HEK293T (cell line): ENCODE data around the gene IMP4.

Source experiments
- ARNT ChIP-seq: fragments of 450-650 bp; IDR thresholded peaks from 2 replicates; pipeline ENCODE4 v1.6.1; 2017; ENCODE audit warnings: mild to moderate bottlenecking
- BHLHE40 ChIP-seq: fragments of 450-650 bp; IDR thresholded peaks from 2 replicates; pipeline ENCODE4 v1.6.1; 2016; ENCODE audit warnings: mild to moderate bottlenecking, moderate library complexity, borderline replicate concordance
- CTBP1 ChIP-seq: fragments of 450-650 bp; IDR thresholded peaks from 2 replicates; pipeline ENCODE4 v1.6.1; 2016; ENCODE audit warnings: borderline replicate concordance
- ELF4 ChIP-seq: fragments of 450-650 bp; IDR thresholded peaks from 2 replicates; pipeline ENCODE4 v1.6.1; 2017; ENCODE audit warnings: antibody characterized with exemption
- FOXA1 ChIP-seq: fragments of 450-650 bp; IDR thresholded peaks from 2 replicates; pipeline ENCODE4 v1.6.1; 2016; ENCODE audit warnings: mild to moderate bottlenecking
- FOXK2 ChIP-seq: fragments of 450-650 bp; IDR thresholded peaks from 2 replicates; pipeline ENCODE4 v1.6.1; 2016; ENCODE audit warnings: mild to moderate bottlenecking
- FOXM1 ChIP-seq: fragments of 450-650 bp; IDR thresholded peaks from 2 replicates; pipeline ENCODE4 v1.6.1; 2017; ENCODE audit warnings: mild to moderate bottlenecking, borderline replicate concordance
- HDGF ChIP-seq: fragments of 450-650 bp; IDR thresholded peaks from 2 replicates; pipeline ENCODE4 v1.6.1; 2017; ENCODE audit warnings: antibody characterized with exemption, borderline replicate concordance
- NFRKB ChIP-seq: fragments of 450-650 bp; IDR thresholded peaks from 2 replicates; pipeline ENCODE4 v1.6.1; 2016; ENCODE audit warnings: mild to moderate bottlenecking, moderate library complexity
- SP1 ChIP-seq: fragments of 450-650 bp; IDR thresholded peaks from 2 replicates; pipeline ENCODE4 v1.6.1; 2017
- SUZ12 ChIP-seq: fragments of 450-650 bp; IDR thresholded peaks from 2 replicates; pipeline ENCODE4 v1.6.1; 2016; ENCODE audit warnings: mild to moderate bottlenecking
- TARDBP ChIP-seq: fragments of 450-650 bp; IDR thresholded peaks from 2 replicates; pipeline ENCODE4 v1.6.1; 2016
- ZNF384 ChIP-seq: fragments of 450-650 bp; IDR thresholded peaks from 2 replicates; pipeline ENCODE4 v1.6.1; 2016
- TF ChIP-seq, protein P1 (sequence below): fragments of 450-650 bp; IDR thresholded peaks from 2 replicates; pipeline ENCODE4 v1.6.1; 2016

DNA sequence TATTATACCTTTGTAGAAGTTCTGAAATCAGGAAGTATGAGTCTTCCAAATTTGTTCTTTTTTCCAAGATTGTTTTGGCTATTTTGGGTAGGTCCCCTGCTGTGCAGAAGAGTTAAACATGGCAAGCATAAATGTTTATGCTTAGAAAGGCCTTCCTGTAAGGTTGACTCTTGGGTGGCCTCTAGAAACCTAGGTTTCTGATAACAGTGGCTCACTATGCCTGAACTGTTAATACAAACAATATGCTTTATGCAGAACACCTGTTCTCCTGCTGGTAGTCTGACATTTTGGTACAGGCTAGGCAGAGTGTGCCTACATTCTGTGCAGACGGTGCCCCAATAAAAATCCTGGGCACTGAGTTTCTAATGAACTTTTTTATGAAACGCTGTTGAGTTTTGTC is 23.3 kb downstream of the IMP4 start:
- TF ChIP-seq TARDBP (no peak), ELF4 (no peak), ARNT (no peak), FOXA1 (no peak), BHLHE40 (no peak), NFRKB (no peak), FOXK2 (no peak), HDGF (no peak), ZNF384 (no peak), CTBP1 (no peak), SUZ12 (no peak), FOXM1 (no peak), SP1 (no peak)
- TF ChIP-seq, protein P1, sequence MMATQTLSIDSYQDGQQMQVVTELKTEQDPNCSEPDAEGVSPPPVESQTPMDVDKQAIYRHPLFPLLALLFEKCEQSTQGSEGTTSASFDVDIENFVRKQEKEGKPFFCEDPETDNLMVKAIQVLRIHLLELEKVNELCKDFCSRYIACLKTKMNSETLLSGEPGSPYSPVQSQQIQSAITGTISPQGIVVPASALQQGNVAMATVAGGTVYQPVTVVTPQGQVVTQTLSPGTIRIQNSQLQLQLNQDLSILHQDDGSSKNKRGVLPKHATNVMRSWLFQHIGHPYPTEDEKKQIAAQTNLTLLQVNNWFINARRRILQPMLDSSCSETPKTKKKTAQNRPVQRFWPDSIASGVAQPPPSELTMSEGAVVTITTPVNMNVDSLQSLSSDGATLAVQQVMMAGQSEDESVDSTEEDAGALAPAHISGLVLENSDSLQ, result no peak
